Right ventricle myocardium superior (tissue), 1 donor: Measurements from ENCODE around the gene GGACT. TPM values are rescaled to one million over a fixed set of nuclear protein-coding genes. Genes with fewer than 3 reads are reported as not detected.
"Not testable (repeated sequence)": the region's sequence is repeated elsewhere in the genome, so short reads cannot be mapped to it uniquely, and the experiment has no call there.

Source experiments
- ATAC-seq: fragments of 200-7000 bp; cut with Tn5 transposase; one replicate; pipeline ENCODE4 v1.9.1; 2020; ENCODE audit warnings: mild to moderate bottlenecking; ENCODE audit not compliant: poor library complexity
- DNase-seq: peaks from one replicate; pipeline ENCODE4 v3.0.0-alpha.2; 2020
- intact Hi-C: fragments of 100-400 bp; cut with DNase I; formaldehyde crosslinking; loops from one replicate; pipeline ENCODE4 v1.11.2; 2022
- total RNA-seq: library from RNA; stranded (reverse); fragmentation: NEBNext Ultra II Directional; extraction: Animal tissue kit (Norgen Biotek cat#: 25700); gene quantifications from one replicate; pipeline ENCODE4 v1.2.1, GENCODE V29; 2021
- donor health status: DM: no; HTN: yes; CAD: no; lungs with severe emphysema.

Gene GGACT
- total RNA-seq, 1 donor from 2014 or later, result 1.8 TPM

GRCh38 chr13:100535426-100536135 is 53.0 kb downstream of the GGACT start:
- peak; percentile 47 for DNase-seq
- intact Hi-C loops, result no loop called here
- ATAC-seq, result peak; percentile 52

GRCh38 chr13:100534911-100535310 is 53.7 kb downstream of the GGACT start:
- ATAC-seq (no peak), DNase-seq (no peak)
- intact Hi-C loops, result no loop called here

- DNase-seq, result no peak
- intact Hi-C loops, result no loop called here
- no peak for ATAC-seq
Observed at GRCh38 chr13:100534147-100534843, 54.3 kb downstream of the GGACT start.

GRCh38 chr13:100533588-100534041 is 55.0 kb downstream of the GGACT start:
- no peak for ATAC-seq
- DNase-seq, result peak; percentile 24
- intact Hi-C loops, result no loop called here

- intact Hi-C loops, result no loop called here
- DNase-seq (peak; percentile 27), ATAC-seq (no peak)
Observed at GRCh38 chr13:100532836-100533435, 55.7 kb downstream of the GGACT start.

GRCh38 chr13:100532090-100532766 is 56.4 kb downstream of the GGACT start:
- intact Hi-C loops, result no loop called here
- DNase-seq (peak; percentile 38), ATAC-seq (no peak)

- no peak for ATAC-seq
- DNase-seq, result no peak
Observed at GRCh38 chr13:100530671-100531213, 57.8 kb downstream of the GGACT start.

GRCh38 chr13:100529666-100530377 is 58.8 kb downstream of the GGACT start:
- intact Hi-C loops, result no loop called here

More at GRCh38 chr13:100530671-100531213, 57.8 kb downstream of the GGACT start:
- intact Hi-C loops, result no loop called here

GRCh38 chr13:100528820-100529219 is 59.8 kb downstream of the GGACT start:
- ATAC-seq, result no peak
- intact Hi-C loops, result no loop called here
- DNase-seq, result no peak

More at GRCh38 chr13:100529666-100530377, 58.8 kb downstream of the GGACT start:
- DNase-seq (no peak), ATAC-seq (no peak)

GRCh38 chr13:100528353-100528752 is 60.2 kb downstream of the GGACT start:
- ATAC-seq (no peak), DNase-seq (no peak)
- intact Hi-C loops, result no loop called here

GRCh38 chr13:100527644-100528043 is 60.9 kb downstream of the GGACT start:
- intact Hi-C loops, result no loop called here
- ATAC-seq, result no peak
- DNase-seq, result no peak

- intact Hi-C loops, result no loop called here
Observed at GRCh38 chr13:100526318-100527000, 62.1 kb downstream of the GGACT start.

GRCh38 chr13:100525453-100526317 is 62.9 kb downstream of the GGACT start:
- DNase-seq (no peak), ATAC-seq (no peak)
- intact Hi-C loops, result no loop called here

More at GRCh38 chr13:100526318-100527000, 62.1 kb downstream of the GGACT start:
- DNase-seq (no peak), ATAC-seq (no peak)

- ATAC-seq, DNase-seq: not testable (repeated sequence)
Observed at GRCh38 chr13:100524688-100525087, 63.9 kb downstream of the GGACT start.

GRCh38 chr13:100523981-100524386 is 64.6 kb downstream of the GGACT start:
- DNase-seq, result no peak
- intact Hi-C loops, result no loop called here
- ATAC-seq, result no peak

More at GRCh38 chr13:100524688-100525087, 63.9 kb downstream of the GGACT start:
- intact Hi-C loops, result not testable (repeated sequence)

- no peak for DNase-seq
- no peak for ATAC-seq
- intact Hi-C loops, result no loop called here
Observed at GRCh38 chr13:100523411-100523810, 65.2 kb downstream of the GGACT start.
